Kidney tubule cell (primary cell): ENCODE results near the gene CPZ.
"Not testable (repeated sequence)": the region's sequence is repeated elsewhere in the genome, so short reads cannot be mapped to it uniquely, and the experiment has no call there.

ENCODE experiments used
- DNase-seq: peaks from one replicate; pipeline ENCODE4 v3.0.0-alpha.2; 2018; ENCODE audit warnings: low spot score

Gene CPZ

GRCh38 chr4:8557151-8558076 lies 35.2 kb upstream of the CPZ start:
- no peak for DNase-seq

- DNase-seq, result peak; percentile 26
Measured at GRCh38 chr4:8558080-8558960, 34.2 kb upstream of the CPZ start.

- DNase-seq, result no peak
Measured at GRCh38 chr4:8559011-8559410, 33.6 kb upstream of the CPZ start.

GRCh38 chr4:8559524-8560264 lies 32.9 kb upstream of the CPZ start:
- DNase-seq, result no peak

GRCh38 chr4:8560265-8561047 lies 32.1 kb upstream of the CPZ start:
- DNase-seq, result peak; percentile 42

GRCh38 chr4:8564595-8564994 lies 28.0 kb upstream of the CPZ start:
- no peak for DNase-seq

- DNase-seq, result no peak
Measured at GRCh38 chr4:8568068-8568668, 24.4 kb upstream of the CPZ start.

- DNase-seq, result no peak
Measured at GRCh38 chr4:8570201-8570600, 22.4 kb upstream of the CPZ start.

GRCh38 chr4:8571702-8572685 lies 20.6 kb upstream of the CPZ start:
- no peak for DNase-seq

- DNase-seq, result no peak
Measured at GRCh38 chr4:8573266-8573665, 19.3 kb upstream of the CPZ start.

GRCh38 chr4:8574796-8575370 lies 17.7 kb upstream of the CPZ start:
- no peak for DNase-seq

GRCh38 chr4:8575457-8575856 lies 17.1 kb upstream of the CPZ start:
- no peak for DNase-seq

GRCh38 chr4:8576591-8576990 lies 16.0 kb upstream of the CPZ start:
- not testable (repeated sequence) for DNase-seq

- no peak for DNase-seq
Measured at GRCh38 chr4:8577046-8577445, 15.5 kb upstream of the CPZ start.

GRCh38 chr4:8577972-8578371 lies 14.6 kb upstream of the CPZ start:
- no peak for DNase-seq

- no peak for DNase-seq
Measured at GRCh38 chr4:8578717-8579116, 13.8 kb upstream of the CPZ start.

- no peak for DNase-seq
Measured at GRCh38 chr4:8579526-8580320, 12.8 kb upstream of the CPZ start.

GRCh38 chr4:8580321-8581093 lies 12.1 kb upstream of the CPZ start, which contains the start of gene GPR78:
GPR78 (plus strand) TSS chr4:8580392; CDS start chr4:8580983, 591 bp downstream.
- DNase-seq, result peak; percentile 51
